GM12873 (cell line): ENCODE results near the gene DNAH2.

Experiments used
- CTCF ChIP-seq: IDR thresholded peaks from 2 replicates; pipeline ENCODE4 v1.5.1; 2012; ENCODE audit warnings: low read depth, mild to moderate bottlenecking, moderate library complexity, low read length, control low read depth; ENCODE audit not compliant: insufficient read depth; ENCODE audit errors: missing control alignments

The DNAH2 gene

GRCh38 chr17:7840441-7840840 lies 122.9 kb downstream of the DNAH2 start:
- no peak for TF ChIP-seq CTCF

DNA sequence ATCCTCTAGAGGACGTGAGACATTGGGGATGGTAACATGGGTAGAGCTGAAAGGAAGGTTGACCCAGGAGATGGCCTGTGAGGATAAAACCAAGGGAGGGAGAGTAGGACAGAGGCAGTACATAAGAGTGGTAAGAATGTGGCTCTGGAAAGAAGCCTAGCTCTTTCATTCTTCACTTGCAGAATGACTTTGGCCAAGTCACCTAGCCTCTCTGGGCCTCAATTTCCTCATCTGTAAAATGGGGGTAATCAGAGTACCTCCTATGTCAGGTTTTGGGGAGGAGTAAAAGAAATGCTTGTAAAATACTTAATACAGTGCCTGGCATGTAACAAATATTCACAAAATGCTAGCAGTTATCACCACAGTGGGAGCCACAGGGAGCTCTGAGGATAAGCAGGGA lies 123.3 kb downstream of the DNAH2 start:
- TF ChIP-seq CTCF = no peak

GRCh38 chr17:7841396-7841914 lies 123.9 kb downstream of the DNAH2 start:
- TF ChIP-seq CTCF = peak; percentile 5

DNA sequence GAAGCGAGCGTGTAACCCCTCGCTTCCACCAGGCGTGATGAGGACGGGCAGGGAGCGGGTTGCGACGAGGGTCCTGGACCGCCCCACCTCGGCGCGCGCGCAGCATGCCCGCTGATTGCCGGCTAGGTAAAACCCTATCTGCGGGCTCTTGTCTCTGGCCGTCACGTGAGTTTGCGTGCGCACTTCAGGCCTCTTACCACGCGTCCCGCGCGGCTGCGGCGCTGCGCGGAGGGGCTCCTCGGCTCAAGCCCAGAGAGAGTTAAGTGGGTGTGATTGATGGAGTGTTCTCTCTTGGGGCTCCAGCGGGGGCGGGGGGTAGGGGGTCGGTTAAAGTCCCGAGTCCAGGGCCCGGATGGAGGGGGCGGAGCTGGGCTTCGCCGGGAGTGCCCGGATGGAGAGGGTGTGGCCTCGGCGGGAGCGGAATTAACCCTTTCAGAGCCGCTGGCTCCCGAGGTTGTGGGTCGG lies 124.4 kb downstream of the DNAH2 start:
- peak; percentile 1 for TF ChIP-seq CTCF

DNA sequence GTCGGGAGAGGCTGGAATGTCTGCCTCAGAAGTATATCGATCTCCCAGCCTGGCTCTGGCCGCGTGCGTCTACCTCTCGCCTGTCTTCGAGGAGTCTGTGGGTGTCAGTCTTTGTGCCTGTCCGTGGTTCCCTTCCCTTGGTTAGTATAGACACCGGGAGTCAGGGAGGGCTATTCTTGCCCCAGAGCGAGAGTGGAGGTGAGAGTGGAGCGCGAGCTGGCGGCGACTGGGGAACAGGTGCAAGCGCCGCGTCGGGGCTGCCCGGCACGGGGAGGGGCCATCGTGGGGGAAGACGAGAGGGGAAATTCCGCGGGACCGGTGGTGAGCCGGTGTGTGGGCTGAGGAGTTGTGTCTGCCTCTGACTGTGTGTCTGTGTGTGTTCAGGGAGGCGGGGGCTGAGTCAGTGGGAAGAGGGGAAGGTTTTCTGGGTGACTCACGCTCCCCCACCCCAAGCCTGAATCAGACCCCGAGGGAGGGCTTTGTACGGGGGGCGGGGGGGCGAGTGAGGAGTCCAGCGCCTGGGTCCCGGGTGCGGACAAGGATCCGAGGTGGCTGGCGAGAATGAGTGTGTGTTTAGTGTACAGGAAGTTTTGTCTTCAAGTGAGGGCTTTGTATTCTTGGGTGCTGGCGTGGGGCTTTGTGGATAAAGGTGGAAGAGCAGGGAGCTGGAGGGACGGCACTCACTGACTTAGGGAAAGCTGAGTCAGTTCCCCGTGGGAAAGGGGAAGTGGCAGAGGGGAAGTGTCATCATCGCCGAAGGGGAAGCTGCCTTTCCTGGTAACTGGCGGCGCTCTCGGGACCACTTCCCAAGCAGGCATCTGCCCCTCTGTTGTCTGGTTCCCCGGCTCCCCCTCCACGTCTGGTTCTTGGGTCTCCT lies 125.1 kb downstream of the DNAH2 start:
- no peak for TF ChIP-seq CTCF

- TF ChIP-seq CTCF = no peak
These were observed 125.7 kb downstream of the DNAH2 start for GRCh38 chr17:7843257-7843535.

DNA sequence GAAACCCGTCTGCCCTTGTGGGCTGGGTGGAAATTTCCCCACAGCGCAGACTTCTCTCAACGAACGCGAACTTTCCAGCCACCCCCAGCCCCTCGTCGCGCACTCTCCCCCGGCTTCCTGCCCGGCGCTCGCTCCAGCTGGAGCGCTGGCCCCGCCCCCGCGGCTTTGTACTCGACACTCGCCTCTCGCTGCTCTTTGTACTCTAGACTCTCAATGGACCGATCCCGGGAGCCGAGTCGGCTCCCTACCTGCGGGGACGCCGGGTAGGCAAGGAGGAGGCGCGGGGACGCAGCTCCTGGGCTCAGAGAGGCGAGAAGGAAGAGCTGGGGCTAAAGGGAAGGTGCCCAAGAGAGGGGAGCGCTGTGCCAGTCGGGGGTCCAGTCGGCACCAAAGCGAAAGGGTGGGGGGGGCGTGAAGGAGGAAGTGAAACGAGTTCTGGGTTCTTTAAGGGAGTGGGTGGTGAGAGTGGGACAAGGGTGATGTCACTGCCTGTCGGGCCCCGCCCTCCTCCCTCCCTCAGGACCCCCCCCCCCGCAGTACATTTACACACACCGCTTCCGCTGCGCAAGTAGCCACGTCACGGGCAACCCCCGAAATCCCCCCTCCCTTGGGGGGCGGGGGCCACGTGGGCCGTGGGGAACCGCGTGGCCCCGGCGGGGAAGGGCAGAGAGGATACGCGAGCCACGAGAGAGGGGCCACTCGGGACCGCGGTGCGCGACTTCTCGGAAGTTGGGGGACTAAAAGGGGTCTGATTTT lies 126.2 kb downstream of the DNAH2 start:
- TF ChIP-seq CTCF = no peak
